Iris pigment epithelial cell (primary cell): Measurements from ENCODE around the gene RAB25.
"Not testable (repeated sequence)": the region's sequence is repeated elsewhere in the genome, so short reads cannot be mapped to it uniquely, and the experiment has no call there.

Experiments used
- DNase-seq: peaks from one replicate; pipeline ENCODE4 v3.0.0-alpha.2; 2011; ENCODE audit warnings: low read depth

RAB25 gene

DNA sequence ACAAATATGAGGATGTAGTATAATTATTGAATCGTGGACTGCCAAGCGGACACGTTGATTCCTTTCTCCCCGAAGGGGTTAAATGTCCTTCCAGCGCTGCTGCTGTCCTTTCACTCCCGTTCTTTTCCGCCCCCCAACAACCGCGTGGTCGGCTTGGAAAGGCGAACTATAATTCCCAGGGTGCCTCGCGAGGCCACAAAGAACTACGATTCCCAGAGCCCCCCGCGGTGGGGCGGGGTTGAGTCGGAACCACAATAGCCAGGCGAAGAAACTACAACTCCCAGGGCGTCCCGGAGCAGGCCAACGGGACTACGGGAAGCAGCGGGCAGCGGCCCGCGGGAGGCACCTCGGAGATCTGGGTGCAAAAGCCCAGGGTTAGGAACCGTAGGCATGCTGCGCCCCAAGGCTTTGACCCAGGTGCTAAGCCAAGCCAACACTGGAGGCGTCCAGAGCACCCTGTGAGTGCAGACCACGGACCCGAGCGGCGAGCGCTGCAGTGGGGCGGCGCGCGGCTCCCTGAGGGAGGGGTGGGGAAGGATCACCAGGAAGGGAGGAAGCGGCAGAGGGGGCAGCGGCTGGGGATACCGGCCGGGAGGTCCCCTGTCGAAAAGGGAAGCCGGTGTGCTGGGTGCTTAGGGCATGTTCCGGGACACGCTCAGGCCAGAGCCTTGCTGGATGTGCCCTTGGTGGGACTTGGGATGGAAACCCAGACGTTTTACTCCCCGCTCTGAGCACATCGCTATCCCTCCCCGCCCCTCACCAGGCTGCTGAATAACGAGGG lies 6.3 kb upstream of the RAB25 start, which contains the start of gene LAMTOR2:
Gene LAMTOR2, plus strand, starts transcription at position 283 of the 781 bp plus-strand sequence. Its CDS starts 108 bp downstream, at position 391.
- DNase-seq, result peak; percentile 97

DNA sequence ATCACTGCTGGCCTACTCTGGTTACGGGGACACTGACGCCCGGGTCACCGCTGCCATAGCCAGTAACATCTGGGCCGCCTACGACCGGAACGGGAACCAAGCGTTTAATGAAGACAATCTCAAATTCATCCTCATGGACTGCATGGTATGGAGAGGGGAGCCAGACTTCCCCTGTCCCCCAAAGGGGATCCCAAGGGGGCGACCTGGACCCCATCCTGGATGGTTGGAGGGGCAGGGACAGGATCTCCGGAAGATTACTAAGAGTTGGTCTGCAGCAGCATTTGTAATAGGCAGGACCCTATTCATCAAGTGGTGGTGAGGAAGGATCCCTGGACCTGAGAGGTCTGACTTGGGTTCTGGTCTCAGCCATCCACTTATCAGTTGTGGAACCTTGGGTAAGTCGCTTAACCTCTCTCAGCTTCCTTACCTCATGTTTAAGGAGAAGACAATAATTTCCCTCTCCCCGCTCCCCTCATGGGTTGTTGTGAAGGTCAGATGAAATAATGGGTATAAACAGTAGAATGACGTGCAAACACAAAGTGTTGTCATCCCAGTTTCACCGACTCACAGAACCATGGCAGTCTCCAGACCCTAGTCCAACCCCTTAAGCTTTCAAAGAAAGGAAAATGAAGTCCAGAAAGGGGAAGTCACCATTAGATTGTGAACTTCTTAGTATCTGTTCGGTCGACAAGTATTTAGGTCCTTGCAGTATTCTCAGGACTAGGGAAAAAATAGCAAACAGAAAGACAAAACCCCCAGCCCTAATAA lies 5.5 kb upstream of the RAB25 start:
- DNase-seq, result no peak

DNA sequence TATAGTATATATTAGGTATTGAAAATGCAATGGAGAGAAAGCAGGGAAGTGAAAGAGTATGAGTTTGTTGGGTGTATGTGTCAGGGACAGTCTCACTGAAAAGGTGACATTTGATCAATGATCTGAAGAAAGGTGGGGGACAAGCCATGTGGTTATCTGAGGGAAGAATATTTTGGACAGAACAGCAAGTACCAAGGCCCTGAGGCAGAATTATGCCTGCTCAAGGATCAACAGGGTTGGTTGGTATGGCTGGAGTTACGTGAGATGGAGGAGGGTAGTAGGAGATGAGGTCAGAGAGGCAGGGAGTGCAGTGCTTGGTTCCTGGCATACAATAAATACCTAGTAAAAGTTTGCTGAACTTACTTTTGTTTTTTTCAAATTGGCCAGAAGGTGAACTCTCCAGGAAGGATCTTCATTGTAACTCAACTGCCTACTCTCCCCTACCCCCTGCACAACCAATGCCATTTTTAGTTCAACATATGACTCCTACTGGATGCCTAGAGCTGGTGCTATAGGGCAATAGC lies 4.6 kb upstream of the RAB25 start:
- DNase-seq, result no peak

DNA sequence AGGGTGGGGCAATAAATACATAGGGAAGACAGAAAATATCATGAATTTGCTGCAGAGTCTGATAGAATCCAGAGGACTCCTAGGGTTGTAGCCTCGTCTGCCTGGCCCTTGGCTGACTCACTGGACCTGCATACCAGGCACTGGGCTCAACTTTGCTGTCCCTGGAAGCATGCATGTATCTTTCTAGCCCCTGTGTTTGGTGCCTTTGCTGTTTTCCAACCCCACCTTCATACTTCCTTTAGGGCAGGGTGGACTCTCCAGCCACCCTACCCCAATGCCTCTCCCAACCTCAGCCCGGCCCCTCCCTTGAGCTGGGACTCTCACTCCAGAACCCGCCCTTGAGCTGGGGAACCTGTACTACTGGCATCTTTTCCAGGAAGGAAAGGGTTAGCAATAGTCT lies 1.2 kb downstream of the RAB25 start:
- no peak for DNase-seq

DNA sequence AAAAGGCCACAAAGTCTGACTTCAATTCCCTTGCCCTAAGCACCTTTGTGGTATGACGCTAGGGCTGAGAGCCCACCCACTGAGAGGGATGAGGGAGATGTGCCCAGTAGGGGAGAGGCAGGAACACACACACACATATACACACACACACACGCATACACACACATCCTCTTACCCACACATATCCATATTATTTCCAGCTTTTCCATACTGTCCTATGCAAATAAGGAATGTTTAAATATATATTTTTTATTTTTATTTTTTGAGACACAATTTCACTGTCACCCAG lies 3.0 kb downstream of the RAB25 start:
- no peak for DNase-seq

DNA sequence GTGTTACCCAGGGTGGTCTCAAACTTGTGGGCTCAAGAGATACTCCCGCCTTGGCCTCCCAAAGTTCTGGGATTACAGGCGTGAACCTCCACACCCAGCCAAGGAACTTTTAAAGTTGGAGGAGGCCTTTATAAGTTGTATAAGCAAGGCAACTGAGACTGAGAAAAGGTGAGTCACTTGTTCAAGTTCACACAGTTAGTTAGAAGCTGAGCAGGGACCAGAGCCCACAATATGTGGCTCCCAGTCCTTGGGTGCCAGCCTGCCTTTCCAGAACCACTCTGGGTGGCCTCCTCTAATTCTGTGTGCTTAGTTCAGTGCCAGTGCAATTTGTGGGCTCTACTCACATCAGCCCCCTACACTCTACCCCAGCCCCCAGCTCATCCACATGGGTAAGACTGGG lies 3.7 kb downstream of the RAB25 start:
- no peak for DNase-seq

DNA sequence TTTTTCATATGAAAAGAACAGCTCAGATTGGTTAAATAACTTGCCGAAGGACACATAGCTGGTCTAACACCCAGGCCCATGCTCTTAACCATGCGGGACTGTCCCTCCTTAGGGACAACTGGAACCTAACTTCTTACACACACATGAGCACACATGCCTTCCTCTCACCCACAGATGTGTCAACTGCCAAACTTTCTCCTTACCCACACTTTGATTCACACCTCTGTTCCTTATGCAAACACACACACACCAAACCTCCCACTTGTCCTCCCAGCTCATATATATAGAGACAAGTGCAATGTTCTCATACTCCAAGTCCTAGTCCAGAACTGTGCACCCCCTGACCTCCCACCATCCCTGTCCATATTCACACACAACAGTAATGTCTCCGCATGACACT lies 4.3 kb downstream of the RAB25 start:
- DNase-seq, result no peak

DNA sequence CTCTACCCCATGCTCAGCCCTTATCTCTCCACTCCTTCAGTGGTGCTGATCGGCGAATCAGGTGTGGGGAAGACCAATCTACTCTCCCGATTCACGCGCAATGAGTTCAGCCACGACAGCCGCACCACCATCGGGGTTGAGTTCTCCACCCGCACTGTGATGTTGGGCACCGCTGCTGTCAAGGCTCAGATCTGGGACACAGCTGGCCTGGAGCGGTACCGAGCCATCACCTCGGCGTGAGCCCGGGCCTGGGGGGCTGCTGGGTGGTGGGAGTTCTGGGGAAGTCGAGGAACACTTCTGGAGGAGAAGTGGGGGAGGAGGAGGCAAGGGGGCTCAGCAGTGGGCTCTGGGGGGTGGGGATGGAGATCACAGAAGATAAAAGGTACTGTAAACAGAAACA lies 4.9 kb downstream of the RAB25 start:
- no peak for DNase-seq

DNA sequence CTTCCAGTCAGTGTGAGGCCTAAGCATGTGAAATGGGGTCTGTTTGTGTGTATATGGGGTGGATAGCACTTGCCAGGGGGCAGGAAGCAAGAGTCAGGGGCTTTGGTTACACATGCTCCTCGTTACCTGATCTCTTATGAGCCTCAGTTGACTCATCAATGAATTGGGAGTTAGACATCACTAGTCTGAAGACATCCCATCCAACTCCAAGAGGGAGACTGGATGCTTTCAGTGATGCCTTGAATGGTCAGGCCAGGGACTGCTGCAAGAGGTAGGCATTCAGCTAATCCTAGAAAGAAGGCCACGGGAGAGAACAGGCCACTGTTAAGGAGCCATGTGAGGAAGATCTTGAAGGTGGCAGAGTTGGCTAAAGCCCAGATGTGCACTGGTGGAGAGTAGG lies 6.3 kb downstream of the RAB25 start:
- no peak for DNase-seq

DNA sequence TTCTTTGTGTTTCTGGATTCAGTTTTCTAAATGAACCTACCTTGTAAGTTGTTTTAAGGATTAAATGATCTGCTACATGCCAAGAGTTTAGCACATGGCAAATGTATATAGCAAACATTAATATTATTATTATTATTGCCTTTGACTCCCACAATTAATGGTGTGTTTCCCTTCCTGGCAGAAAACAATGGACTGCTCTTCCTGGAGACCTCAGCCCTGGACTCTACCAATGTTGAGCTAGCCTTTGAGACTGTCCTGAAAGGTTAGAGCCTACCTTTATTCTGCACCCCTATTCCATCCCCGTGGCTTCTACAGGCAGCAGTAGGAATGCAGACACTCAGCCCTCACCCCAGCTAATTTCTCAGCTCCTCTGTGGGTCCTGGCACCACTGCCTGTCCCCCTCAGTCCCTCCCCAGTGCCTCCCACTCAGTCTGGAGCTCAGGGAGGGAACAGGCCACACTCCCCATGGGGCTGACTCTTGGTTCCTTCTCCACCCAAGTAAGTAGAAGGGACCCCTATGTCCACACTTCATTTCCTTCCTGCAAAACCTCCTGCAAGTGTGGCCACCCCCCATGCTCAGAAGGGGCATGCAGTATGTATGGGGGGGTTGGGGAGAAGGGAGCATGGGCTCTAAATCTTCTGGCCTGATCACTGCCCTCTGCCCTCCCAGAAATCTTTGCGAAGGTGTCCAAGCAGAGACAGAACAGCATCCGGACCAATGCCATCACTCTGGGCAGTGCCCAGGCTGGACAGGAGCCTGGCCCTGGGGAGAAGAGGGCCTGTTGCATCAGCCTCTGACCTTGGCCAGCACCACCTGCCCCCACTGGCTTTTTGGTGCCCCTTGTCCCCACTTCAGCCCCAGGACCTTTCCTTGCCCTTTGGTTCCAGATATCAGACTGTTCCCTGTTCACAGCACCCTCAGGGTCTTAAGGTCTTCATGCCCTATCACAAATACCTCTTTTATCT lies 8.8 kb downstream of the RAB25 start:
- no peak for DNase-seq

DNA sequence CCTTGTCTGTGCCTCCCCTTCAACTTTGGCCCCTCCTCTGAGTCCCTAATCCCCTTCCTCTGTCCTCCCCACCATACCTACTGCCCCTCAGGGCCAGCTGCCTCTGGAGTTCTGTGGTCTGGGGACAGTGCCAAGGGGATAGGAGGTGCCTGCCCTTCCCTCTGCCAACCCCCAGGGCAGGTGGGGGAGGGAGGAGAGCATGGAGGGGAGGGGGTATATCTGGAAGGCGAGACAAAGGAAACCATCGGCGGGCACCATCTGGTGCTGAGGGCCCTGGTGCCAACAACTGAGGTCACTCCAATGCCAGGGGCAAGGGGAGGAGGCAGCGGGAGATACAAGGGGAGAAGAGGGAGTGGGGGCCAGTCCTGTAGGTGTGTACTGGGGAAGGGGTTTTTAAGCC lies 9.6 kb downstream of the RAB25 start:
- DNase-seq, result no peak

DNA sequence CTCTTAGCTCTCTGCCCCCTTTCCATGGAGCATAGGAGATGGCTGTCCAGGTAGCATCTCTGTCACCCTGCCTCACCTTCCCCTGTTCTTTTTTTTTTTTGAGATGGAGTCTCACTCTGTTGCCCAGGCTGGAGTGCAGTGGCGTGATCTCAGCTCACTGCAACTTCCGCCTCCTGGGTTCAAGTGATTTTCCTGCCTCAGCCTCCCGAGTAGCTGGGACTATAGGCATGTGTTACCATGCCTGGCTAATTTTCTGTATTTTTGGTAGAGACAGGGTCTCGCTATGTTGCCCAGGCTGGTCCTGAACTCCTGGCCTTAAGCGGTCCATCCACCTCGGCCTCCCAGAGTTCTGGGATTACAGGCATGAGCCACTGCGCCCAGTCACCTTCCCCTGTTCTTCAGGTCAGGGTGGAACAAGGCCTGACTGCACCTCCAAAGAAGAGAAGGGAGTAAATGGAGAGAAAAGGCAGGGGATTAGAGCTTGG lies 10.4 kb downstream of the RAB25 start:
- not testable (repeated sequence) for DNase-seq

DNA sequence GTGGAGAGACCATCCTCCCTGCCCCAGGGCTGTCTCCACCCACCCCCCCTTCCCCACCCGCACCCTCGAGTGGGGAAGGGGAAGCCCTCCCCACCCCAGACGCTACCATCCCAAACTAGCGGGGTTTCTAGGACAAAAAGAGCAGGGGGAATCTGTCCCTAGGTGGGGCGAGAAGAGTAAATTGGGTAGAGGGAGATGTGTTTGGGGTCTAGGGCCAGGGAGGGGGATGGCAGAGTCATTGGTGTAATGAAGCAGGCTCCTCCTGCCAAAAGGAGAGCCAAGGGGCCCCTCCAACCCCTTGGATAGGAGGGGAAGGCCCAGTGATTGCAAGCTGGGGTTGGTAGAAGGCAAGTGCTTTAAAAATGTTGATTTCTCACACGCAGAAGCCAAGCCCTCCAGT lies 11.3 kb downstream of the RAB25 start:
- DNase-seq, result no peak

DNA sequence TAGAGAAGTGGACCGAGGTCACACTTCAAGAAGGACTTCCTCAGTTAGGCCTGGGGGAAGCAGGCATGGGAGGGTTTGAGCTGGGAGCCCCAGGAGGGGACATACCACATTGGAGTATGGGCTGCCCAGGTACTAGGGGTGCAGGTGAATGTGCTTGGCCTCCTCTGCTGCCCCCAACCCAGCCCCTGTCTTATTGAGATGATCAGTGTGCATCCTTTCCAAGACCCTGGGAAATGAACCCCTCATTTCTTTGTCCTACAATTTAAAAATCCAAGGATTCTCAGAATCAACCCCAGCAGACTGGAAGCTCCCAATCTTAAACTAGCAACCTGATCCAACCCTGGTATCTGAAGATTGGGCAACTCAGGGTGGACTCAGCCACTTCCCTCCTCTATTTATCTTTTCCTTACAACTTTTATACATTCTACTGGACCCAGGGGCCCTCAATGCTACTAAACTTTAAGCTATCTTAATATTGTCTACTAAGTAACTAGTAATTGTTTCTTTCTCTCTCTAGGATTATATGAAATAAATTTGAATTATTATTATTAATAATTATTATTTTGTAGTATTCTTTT lies 12.2 kb downstream of the RAB25 start:
- no peak for DNase-seq

DNA sequence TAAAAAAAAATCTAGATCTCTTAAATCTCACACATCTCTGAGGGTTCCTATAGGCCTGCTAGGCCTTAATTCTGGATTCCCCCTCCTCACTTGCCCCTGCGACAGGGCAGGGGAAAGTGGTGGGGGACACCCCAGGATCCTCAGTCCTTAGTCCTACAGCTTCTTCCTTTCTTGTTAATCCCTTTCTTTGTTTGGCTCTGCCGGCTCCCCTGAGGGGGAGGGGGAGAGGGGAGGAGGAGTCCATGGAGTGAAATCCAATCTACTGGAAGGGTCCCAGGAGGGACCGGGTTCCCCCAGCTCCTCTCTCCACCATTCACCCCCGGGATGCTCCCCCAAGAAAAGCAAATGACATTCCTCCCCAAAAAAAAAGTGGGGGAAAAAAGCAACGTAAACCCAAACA lies 12.8 kb downstream of the RAB25 start:
- DNase-seq, result no peak

DNA sequence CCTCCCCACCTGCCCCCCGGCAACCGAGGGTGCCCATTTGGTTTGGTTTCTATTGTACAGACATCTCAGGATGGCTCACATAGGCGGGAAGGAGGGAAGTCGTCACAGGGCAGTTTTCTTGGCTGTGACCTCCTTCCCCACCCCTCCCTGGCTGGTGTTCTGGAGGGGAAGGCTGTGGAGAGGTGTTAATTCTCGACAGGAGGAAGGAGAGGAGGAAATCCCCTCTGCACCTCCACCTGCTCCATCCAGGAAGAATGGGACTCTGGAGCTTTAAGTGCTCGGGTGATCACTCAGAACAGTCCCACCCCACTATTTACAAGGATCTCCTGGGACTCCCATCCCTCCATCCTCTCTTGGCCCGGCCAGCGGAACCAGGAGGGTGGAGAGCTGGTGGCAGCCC lies 13.7 kb downstream of the RAB25 start:
- no peak for DNase-seq

DNA sequence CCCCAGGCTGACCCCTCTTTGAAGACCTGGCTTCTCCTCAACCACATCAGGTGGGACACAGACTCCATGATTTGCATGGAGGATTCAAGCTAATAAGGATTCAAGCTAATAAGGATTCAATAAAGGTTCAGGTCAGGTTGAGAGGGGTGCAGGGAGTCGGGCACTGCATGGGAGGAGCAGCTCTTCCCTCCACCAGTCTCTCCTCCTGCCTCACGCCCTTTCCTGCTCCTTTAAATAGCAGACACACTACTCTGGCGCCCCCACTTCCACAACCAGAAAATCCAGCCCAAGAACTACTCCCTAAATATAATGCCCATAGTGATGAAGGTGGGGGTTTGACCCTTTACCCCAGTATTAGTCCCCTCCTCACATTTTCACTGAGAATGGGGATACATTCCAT lies 14.2 kb downstream of the RAB25 start:
- DNase-seq, result no peak

DNA sequence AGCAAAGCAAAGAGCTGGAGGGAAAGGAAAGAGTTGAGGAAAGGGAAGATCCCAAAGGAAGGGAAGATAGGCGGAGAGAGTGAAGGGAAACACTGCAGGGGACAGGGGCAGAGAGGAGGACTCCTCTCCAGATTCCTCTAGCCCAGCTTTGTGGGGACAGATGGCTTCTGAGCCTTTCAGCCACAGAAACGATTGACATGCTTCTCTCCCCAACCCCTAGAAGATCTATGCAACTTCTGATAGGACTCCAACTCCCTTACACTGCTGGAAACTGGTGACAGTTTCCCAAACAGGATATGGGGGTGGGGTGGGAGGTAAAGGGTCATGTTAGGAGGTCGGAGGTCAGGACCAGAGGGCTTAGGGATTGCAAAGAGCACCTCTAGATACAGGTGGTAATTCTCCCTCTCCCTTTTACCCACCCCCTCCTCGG lies 14.8 kb downstream of the RAB25 start:
- DNase-seq, result no peak

DNA sequence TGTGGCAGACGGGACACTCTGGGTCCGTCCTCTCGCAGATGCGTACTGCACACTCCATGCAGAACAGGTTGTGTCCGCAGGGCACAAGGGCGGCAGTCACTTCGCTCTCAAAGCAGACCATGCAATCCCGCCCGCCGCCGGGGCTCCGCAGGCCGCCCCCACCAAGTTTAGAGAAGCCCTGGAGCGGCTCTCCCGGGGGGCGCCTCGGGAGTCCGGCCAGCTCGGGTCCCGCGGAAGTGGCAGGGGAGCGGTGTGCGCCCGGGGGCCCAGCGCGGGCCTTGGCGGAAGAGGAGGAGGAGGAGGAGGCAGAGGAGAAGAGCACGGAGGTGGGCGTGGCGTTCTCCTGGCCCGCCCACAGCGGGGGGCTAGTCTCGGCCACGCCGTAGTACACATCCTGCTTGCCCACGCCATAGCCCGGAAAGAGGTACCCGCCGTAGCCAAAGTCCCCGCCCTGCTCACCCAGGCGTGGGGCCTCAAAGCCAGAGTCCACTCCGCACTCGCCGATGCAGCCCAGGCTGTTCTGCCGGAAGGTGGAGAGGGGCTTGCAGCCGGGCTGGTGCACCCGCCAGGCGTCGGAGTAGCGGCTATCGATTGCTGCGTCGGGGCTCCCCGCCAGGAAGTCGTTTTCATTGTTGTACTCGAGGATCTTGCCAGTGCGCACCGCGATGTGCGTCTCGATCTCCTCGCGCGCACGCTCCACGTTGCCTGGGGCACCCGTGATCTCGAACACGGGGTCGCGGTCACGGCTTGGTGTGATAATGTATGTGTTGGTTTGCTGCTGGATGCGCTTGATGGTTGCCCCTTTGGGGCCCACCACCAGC lies 15.9 kb downstream of the RAB25 start:
- DNase-seq, result no peak

DNA sequence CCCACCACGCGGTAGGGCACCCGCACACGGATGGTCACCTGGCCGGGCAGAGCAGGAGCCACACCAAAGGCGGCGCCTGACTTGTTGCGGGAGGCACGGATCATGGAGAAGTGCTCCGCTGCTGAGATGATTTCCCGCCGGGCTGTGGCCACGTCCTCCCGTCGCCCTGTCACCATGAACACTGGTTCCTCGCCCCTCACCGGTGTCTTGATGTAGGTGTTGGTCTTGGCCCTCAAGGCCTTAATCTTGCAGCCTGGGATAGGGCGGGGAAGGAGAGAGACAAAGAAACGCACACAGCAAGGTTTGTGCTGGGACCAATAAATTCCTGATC lies 16.4 kb downstream of the RAB25 start:
- DNase-seq, result no peak

DNA sequence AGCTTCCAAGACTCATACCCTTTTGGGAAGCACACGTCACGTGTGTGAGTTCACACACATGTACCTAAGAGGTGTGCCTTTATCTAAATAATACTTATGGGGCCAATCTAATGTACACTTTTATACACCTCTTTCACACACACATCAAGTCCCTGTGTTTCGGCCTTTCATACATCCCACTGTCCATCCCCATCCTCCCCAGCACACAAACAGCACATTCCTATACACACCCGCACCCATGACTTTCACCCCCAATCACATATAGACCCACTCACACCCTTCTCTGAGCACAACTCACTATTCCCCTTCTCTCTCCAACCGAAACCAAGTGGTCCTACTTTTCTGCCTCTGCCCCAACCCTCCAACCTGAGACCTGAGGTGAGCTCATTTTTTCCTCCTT lies 17.8 kb downstream of the RAB25 start:
- DNase-seq, result no peak
